Right lobe of liver (tissue), 6 donors: ENCODE measurements around the gene SLC38A3. TPM values are rescaled to one million over a fixed set of nuclear protein-coding genes. Genes with fewer than 3 reads are reported as not detected.

Experiments
- ATAC-seq, 4 donors: fragments of 200-7000 bp; cut with Tn5 transposase; one replicate each; pipeline ENCODE4 v1.9.1; 2020; ENCODE audit warnings: mild to moderate bottlenecking in 4 of 4, moderate library complexity in 4 of 4
- DNase-seq, 3 donors: peaks; one replicate each; pipeline ENCODE4 v3.0.0-alpha.2; 2020
- H3K27ac ChIP-seq, 3 donors: fragments of 200-600 bp; one replicate each; pipeline ENCODE4 v1.8.0; 2022
- H3K27me3 ChIP-seq, 2 donors: fragments of 200-600 bp; one replicate each; pipeline ENCODE4 v1.8.0; 2022
- H3K36me3 ChIP-seq, 4 donors: fragments of 200-600 bp; sonication (generic) in 1 of 4; one replicate each; pipeline versions ENCODE4 v1.5.1 to v1.8.0; 2017 to 2022; ENCODE audit warnings: control low read depth in 1 of 4
- H3K4me1 ChIP-seq, 4 donors: fragments of 200-600 bp; sonication (generic) in 1 of 4; one replicate each; pipeline versions ENCODE4 v1.5.1 to v1.8.0; 2017 to 2022; ENCODE audit warnings: control low read depth in 1 of 4
- H3K4me3 ChIP-seq, 3 donors: fragments of 200-600 bp; one replicate each; pipeline ENCODE4 v1.8.0; 2022
- H3K9me3 ChIP-seq, 4 donors: fragments of 200-600 bp; sonication (generic) in 1 of 4; one replicate each; pipeline versions ENCODE4 v1.5.1 to v1.8.0; 2017 to 2022; ENCODE audit warnings: control low read depth in 1 of 4
- POLR2A ChIP-seq: fragments of 450-650 bp; IDR thresholded peaks from one replicate; pipeline ENCODE4 v1.6.1; 2017; ENCODE audit warnings: antibody characterized with exemption, mild to moderate bottlenecking
- WGBS: methylation state at CpG from one replicate; pipeline ENCODE4 v1.1.6; 2018; ENCODE audit warnings: low coverage, low lambda C conversion rate; ENCODE audit not compliant: insufficient coverage; ENCODE audit errors: missing lambda C conversion rate; 5-methylcytosine and 5-hydroxymethylcytosine counted together
- intact Hi-C, 2 donors: fragments of 100-400 bp; cut with DNase I; formaldehyde crosslinking; loops; one replicate each; pipeline versions ENCODE4 v1.11.2 to v1.14.1; 2022
- total RNA-seq, 6 experiments: library from RNA; depleted of rRNA in 2 of 6; stranded (reverse); fragments of >200 nt in 2 of 6; fragmentation: NEBNext Ultra II Directional in 3 of 6; extraction: Animal tissue kit (Norgen Biotek cat#: 25700) in 3 of 6; gene quantifications; one replicate each; pipeline versions ENCODE4 v1.1.0 to v1.2.4, GENCODE V29; 2016 to 2023
- TF ChIP-seq, protein P1 (sequence below), 4 donors: fragments of 200-600 bp in 3 of 4; fragments of 450-650 bp in 1 of 4; IDR thresholded peaks; one replicate each; pipeline versions ENCODE4 v1.5.1 to v1.8.0; 2016 to 2022; ENCODE audit warnings: antibody characterized with exemption in 4 of 4, mild to moderate bottlenecking in 2 of 4
- donor health status: DM: no; HTN: yes; CAD: no.
- donor health status: DM: no; HTN: no; CAD: no.
- donor health status: DM: no; HTN: no; CAD: no.
- donor health status: DM: no; HTN: yes; CAD: no.
- donor health status: DM: no; HTN: yes; CAD: no.

Gene SLC38A3
- total RNA-seq, 6 experiments from 2014 or later: 77.7 to 311 (median 190) TPM

DNA sequence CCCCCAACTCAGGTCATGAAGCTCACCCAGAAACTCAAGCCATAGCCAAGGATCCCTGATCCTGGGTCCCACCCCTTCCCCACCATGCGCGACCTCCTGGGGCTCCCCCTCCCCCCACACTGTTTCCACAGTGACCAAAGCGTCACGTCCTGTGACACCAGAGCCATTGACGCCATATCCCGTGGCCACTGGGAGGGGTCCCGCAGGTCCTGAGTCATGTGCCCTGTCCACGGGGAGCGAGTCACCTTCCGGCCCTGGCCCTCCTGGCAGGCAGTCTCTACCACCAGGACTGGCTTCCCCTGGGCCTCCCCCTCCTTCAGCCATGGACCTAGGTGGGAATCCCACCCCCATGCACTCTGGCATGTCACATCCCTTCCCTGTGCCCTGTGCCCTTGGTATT lies 34.4 kb upstream of the SLC38A3 start:
- H3K4me3 ChIP-seq: no peak overlapping the region
- peak overlapping the region; percentile 20 to 65 (median 37) for H3K27ac ChIP-seq
- DNase-seq (peak in 1 of 3 donors; percentile 74), ATAC-seq (peak; percentile 12 to 68 (median 50))
- H3K36me3 ChIP-seq: no peaks in the 10 kb centered on the region
- H3K27me3 ChIP-seq: no peaks in the 10 kb centered on the region
- H3K9me3 ChIP-seq: no peaks in the 10 kb centered on the region
- WGBS: 62% methylated on average over 3 of the region's 10 CpGs
- TF ChIP-seq, protein P1, sequence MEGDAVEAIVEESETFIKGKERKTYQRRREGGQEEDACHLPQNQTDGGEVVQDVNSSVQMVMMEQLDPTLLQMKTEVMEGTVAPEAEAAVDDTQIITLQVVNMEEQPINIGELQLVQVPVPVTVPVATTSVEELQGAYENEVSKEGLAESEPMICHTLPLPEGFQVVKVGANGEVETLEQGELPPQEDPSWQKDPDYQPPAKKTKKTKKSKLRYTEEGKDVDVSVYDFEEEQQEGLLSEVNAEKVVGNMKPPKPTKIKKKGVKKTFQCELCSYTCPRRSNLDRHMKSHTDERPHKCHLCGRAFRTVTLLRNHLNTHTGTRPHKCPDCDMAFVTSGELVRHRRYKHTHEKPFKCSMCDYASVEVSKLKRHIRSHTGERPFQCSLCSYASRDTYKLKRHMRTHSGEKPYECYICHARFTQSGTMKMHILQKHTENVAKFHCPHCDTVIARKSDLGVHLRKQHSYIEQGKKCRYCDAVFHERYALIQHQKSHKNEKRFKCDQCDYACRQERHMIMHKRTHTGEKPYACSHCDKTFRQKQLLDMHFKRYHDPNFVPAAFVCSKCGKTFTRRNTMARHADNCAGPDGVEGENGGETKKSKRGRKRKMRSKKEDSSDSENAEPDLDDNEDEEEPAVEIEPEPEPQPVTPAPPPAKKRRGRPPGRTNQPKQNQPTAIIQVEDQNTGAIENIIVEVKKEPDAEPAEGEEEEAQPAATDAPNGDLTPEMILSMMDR (IDR thresholded peaks at IDR 0.05): no peak
- no peak for TF ChIP-seq POLR2A
- H3K4me1 ChIP-seq: peaks cover 0 to 31% (median 9%) of the 10 kb centered on the region in 4 donors
- intact Hi-C loops: no loop called here

DNA sequence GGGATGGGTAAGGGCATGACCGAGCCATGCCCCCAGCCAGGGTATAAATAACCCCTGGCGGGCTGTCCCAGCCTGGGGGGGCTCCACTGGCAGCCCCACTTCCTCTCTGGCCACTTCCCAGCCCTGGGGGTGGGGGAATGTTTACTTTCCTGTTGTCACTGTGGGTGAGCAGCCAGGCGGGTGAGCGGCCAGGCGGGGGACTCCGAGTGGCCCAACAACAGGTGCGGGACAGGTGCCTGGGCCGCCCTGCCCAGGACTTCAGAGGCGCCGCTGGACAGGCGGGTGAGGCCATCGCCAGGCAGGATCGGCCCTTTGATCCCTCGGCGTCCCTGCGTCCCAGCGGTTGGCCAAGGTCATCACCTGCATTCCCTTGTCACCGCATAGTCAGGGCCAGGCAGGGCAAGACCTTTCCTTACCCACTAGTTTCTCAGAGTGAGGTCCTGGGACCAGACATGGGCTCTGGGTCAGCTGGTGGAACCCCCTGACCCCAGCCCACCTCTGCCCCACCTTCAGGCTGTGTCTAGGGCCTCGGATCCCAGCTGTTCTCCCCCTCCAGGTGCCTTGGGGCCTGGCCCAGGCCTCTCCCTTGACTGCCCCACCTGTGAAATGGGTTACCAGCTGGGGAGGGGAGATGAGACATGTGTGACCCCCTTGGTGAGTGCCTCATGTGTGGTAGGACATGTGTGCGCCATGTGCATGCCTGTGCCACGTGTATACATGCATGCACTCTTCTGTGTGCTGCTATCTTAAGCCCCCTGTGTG lies 33.4 kb upstream of the SLC38A3 start:
- intact Hi-C loops: no loop called here
- H3K4me3 ChIP-seq: no peak overlapping the region

DNA sequence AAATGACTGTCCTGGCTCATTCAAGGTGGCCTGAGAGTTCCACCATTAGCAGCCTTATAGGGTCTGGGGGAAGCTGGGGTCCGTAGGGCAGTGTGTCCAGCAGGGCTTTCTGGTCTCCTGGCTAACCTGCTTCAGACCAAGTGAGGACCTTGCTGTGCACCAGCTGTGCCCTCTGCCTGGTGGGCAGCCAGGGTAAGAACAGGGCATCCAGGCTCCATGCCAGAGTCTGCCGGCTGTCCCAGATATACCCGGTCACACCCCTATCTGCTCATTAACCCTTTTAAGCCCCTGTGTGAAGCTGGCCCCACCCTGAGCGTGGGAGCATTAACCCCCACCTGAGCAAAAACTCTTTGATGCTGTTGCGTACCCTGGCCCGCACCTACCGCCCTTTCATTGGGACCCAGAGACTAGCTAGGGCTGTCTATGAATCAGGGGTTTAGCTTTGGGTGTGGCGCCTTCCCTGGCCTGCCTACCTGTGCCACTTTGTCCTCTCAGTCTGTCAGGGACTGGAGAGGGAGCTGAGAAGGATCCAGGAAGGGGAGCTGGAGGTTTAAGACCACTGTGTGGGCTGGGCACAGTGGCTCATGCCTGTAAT lies 32.3 kb upstream of the SLC38A3 start:
- Histone ChIP-seq H3K36me3 (no peaks in the 10 kb centered on the region), H3K4me1 (peaks cover 0 to 27% (median 8%) of the 10 kb centered on the region in 4 donors), H3K4me3 (no peak overlapping the region), H3K9me3 (no peaks in the 10 kb centered on the region), H3K27ac (no peak overlapping the region), H3K27me3 (no peaks in the 10 kb centered on the region)
- WGBS: 74% methylated on average over 5 of the region's 8 CpGs
- ATAC-seq: peak in 1 of 4 donors; percentile 19
- TF ChIP-seq, protein P1 (IDR thresholded peaks at IDR 0.05): no peak
- TF ChIP-seq POLR2A: no peak
- DNase-seq: no peak
- intact Hi-C loops: no loop called here

More for the DNA sequence above, 33.4 kb upstream of the SLC38A3 start:
- Histone ChIP-seq H3K36me3 (no peaks in the 10 kb centered on the region), H3K27ac (no peak overlapping the region), H3K27me3 (no peaks in the 10 kb centered on the region), H3K4me1 (peaks cover 0 to 21% (median 6%) of the 10 kb centered on the region in 4 donors), H3K9me3 (no peaks in the 10 kb centered on the region)
- ATAC-seq (peak; percentile 21 to 84 (median 65)), DNase-seq (peak; percentile 67 to 91 (median 78))
- TF ChIP-seq, protein P1 (IDR thresholded peaks at IDR 0.05): no peak
- no peak for TF ChIP-seq POLR2A
- WGBS: 63% methylated on average over 3 of the region's 21 CpGs

DNA sequence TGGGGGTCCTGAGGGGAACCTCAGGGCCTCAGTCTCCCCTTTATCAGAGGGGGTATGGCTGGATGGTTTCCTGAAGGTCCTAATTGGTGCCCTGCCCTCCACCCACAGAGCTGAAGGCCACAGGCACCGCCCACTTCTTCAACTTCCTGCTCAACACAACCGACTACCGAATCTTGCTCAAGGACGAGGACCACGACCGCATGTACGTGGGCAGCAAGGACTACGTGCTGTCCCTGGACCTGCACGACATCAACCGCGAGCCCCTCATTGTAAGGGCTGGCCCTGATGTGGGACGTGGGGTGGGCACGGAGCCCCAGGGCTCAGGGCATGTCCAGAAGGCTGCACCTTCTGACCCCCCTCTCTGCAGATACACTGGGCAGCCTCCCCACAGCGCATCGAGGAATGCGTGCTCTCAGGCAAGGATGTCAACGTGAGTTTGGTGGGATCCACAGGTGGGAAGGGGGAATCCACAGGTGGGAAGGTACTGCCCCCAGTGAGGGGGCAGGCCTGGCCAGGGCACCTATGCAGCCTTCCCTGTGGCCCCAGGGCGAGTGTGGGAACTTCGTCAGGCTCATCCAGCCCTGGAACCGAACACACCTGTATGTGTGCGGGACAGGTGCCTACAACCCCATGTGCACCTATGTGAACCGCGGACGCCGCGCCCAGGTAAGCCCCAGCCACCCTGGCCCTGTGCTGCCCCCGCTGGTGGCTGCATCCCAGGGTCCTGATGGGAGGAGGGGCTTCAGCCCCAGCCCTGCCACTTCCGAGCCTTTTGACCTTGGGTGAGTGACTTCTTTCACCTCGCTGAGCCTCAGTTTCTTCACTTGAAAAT lies 31.2 kb upstream of the SLC38A3 start:
- H3K27ac ChIP-seq: no peak overlapping the region
- H3K27me3 ChIP-seq: no peaks in the 10 kb centered on the region
- TF ChIP-seq POLR2A: no peak
- TF ChIP-seq, protein P1 (IDR thresholded peaks at IDR 0.05): no peak
- H3K4me1 ChIP-seq: peaks cover 0 to 28% (median 9%) of the 10 kb centered on the region in 4 donors
- no peaks in the 10 kb centered on the region for H3K9me3 ChIP-seq
- no peak for ATAC-seq
- no peaks in the 10 kb centered on the region for H3K36me3 ChIP-seq
- whole genome bisulfite sequencing: 79% methylated on average over 18 of the region's 29 CpGs
- no peak for DNase-seq
- no peak overlapping the region for H3K4me3 ChIP-seq
- intact Hi-C loops: no loop called here
